Activated CD4-positive, alpha-beta T cell treated with anti-CD3 and anti-CD28 coated beads for 36 hours (primary cell): Measurements from ENCODE around the gene TSC2. TPM values are rescaled to one million over a fixed set of nuclear protein-coding genes. Genes with fewer than 3 reads are reported as not detected.

Experiments
- ATAC-seq: fragments of 200-7000 bp; cut with Tn5 transposase; one replicate; pipeline ENCODE4 v1.10.0; 2021; ENCODE audit warnings: mild to moderate bottlenecking, moderate library complexity
- CTCF ChIA-PET: fragments of 350-600 bp; sonication (Branson Sonifier 250); formaldehyde crosslinking; loops from one replicate; lab custom pipeline; 2021; ENCODE audit warnings: antibody characterized with exemption; lab: Charles Lee
- POLR2A ChIA-PET: fragments of 350-600 bp; sonication (Branson Sonifier 250); formaldehyde crosslinking; loops from one replicate; lab custom pipeline; 2021; ENCODE audit warnings: antibody characterized with exemption, inconsistent platforms; lab: Charles Lee
- DNase-seq: peaks from one replicate; pipeline ENCODE4 v3.0.0-alpha.2; 2020
- H3K27ac Mint-ChIP-seq: one replicate; pipeline ENCODE4 v1.8.0; 2021; ENCODE audit warnings: mixed read lengths
- H3K27me3 Mint-ChIP-seq: one replicate; pipeline ENCODE4 v1.8.0; 2021; ENCODE audit warnings: mixed read lengths
- H3K36me3 Mint-ChIP-seq: one replicate; pipeline ENCODE4 v1.8.0; 2021; ENCODE audit warnings: low read depth, mixed read lengths
- H3K4me1 Mint-ChIP-seq: one replicate; pipeline ENCODE4 v1.8.0; 2021; ENCODE audit warnings: mixed read lengths
- H3K4me3 Mint-ChIP-seq: one replicate; pipeline ENCODE4 v1.8.0; 2021; ENCODE audit warnings: mild to moderate bottlenecking, moderate library complexity, mixed read lengths
- H3K9me3 Mint-ChIP-seq: one replicate; pipeline ENCODE4 v1.8.0; 2021; ENCODE audit warnings: low read depth, mixed read lengths
- intact Hi-C, 2 experiments: fragments of 100-400 bp; cut with DNase I in 1 of 2; cut with micrococcal nuclease in 1 of 2; formaldehyde crosslinking; loops; one replicate each; pipeline versions ENCODE4 v1.14.2 to v1.15.1; 2022 to 2024; cut with DNase I, micrococcal nuclease
- total RNA-seq, 2 experiments: library from RNA; stranded (reverse); gene quantifications; one replicate each; pipeline ENCODE4 v1.2.3, GENCODE V29; 2021

The TSC2 gene
- total RNA-seq: 10 to 100 TPM; 49.6 to 72.9 TPM

- peaks cover 18% of the 10 kb centered on the region for H3K4me1 Mint-ChIP-seq
- H3K27me3 Mint-ChIP-seq: no peaks in the 10 kb centered on the region
- ChIA-PET POLR2A (interaction anchor here (0.6 to 1.5 kb wide), 3 partner anchors 83 to 205 kb away, joined by 8 to 12 read pairs (median 8); partner anchors contain the start of genes RPS2 and TRAF7), CTCF (interaction anchor here (0.6 to 1.9 kb wide), 12 partner anchors 18 to 569 kb away, joined by 3 to 8 read pairs (median 4); partner anchors contain the start of genes PKD1, RPS2 and TRAF7)
- peak within 1 kb of the TSS; percentile 85 for H3K27ac Mint-ChIP-seq
- ATAC-seq (peak; percentile 97), DNase-seq (peak; percentile 97)
- intact Hi-C loops: loop anchor here in 1 of 2 experiments (1.0 to 5.0 kb wide), 19 partner anchors 24 to 977 kb away; partner anchors contain the start of genes ABCA3, ATP6V0C, CCNF and E4F1
- peak within 1 kb of the TSS; percentile 89 for H3K4me3 Mint-ChIP-seq
- H3K9me3 Mint-ChIP-seq: no peaks in the 10 kb centered on the region
- H3K36me3 Mint-ChIP-seq: peaks cover 1% of the 10 kb centered on the region
Measured at GRCh38 chr16:2047330-2048115, at the start of gene TSC2, which contains the start of gene NTHL1. Gene TSC2, plus strand, starts transcription at chr16:2047985. Its CDS starts 631 bp downstream, at chr16:2048616. Gene NTHL1, minus strand, starts transcription at chr16:2047834. Its CDS starts 11 bp downstream, at chr16:2047823.

GRCh38 chr16:1998360-1998835, 49.4 kb upstream of the TSC2 start:
- POLR2A ChIA-PET: interaction anchor here (0.6 kb wide), 1 partner anchor 13 kb away, joined by 4 read pairs; no protein-coding TSS in a partner anchor
- H3K27ac Mint-ChIP-seq: no peak overlapping the region
- H3K4me1 Mint-ChIP-seq: peaks cover 15% of the 10 kb centered on the region
- DNase-seq (no peak), ATAC-seq (no peak)
- H3K27me3 Mint-ChIP-seq: no peaks in the 10 kb centered on the region
- H3K4me3 Mint-ChIP-seq: no peak overlapping the region
- intact Hi-C loops: loop anchor here in 1 of 2 experiments (10.0 kb wide), 1 partner anchor 516 kb away; the partner anchor contains the start of gene ATP6V0C
- peaks cover 21% of the 10 kb centered on the region for H3K36me3 Mint-ChIP-seq
- no peaks in the 10 kb centered on the region for H3K9me3 Mint-ChIP-seq
- CTCF ChIA-PET: interaction anchor here (0.7 kb wide), 1 partner anchor 222 kb away, joined by 3 read pairs; no protein-coding TSS in a partner anchor

GRCh38 chr16:1998852-1999801, 48.7 kb upstream of the TSC2 start:
- H3K27ac Mint-ChIP-seq: no peak overlapping the region
- H3K36me3 Mint-ChIP-seq: peaks cover 21% of the 10 kb centered on the region
- ATAC-seq (no peak), DNase-seq (no peak)
- peaks cover 8% of the 10 kb centered on the region for H3K4me1 Mint-ChIP-seq
- intact Hi-C loops: loop anchor here in 1 of 2 experiments (10.0 kb wide), 1 partner anchor 516 kb away; the partner anchor contains the start of gene ATP6V0C
- ChIA-PET CTCF (interaction anchor here (0.7 kb wide), 1 partner anchor 221 kb away, joined by 3 read pairs; no protein-coding TSS in a partner anchor), POLR2A (interaction anchor here (0.6 kb wide), 1 partner anchor 13 kb away, joined by 4 read pairs; no protein-coding TSS in a partner anchor)
- no peaks in the 10 kb centered on the region for H3K9me3 Mint-ChIP-seq
- no peak overlapping the region for H3K4me3 Mint-ChIP-seq
- no peaks in the 10 kb centered on the region for H3K27me3 Mint-ChIP-seq

GRCh38 chr16:1999866-2000514, 47.8 kb upstream of the TSC2 start:
- Mint-ChIP-seq H3K27ac (no peak overlapping the region), H3K4me1 (peaks cover 14% of the 10 kb centered on the region), H3K36me3 (peaks cover 23% of the 10 kb centered on the region), H3K27me3 (no peaks in the 10 kb centered on the region), H3K9me3 (no peaks in the 10 kb centered on the region), H3K4me3 (no peak overlapping the region)
- CTCF ChIA-PET: no interaction called here
- POLR2A ChIA-PET: no interaction called here
- intact Hi-C loops: loop anchor here in 1 of 2 experiments (10.0 kb wide), 2 partner anchors 335 to 515 kb away; partner anchors contain the start of gene ATP6V0C
- DNase-seq (no peak), ATAC-seq (no peak)

DNA sequence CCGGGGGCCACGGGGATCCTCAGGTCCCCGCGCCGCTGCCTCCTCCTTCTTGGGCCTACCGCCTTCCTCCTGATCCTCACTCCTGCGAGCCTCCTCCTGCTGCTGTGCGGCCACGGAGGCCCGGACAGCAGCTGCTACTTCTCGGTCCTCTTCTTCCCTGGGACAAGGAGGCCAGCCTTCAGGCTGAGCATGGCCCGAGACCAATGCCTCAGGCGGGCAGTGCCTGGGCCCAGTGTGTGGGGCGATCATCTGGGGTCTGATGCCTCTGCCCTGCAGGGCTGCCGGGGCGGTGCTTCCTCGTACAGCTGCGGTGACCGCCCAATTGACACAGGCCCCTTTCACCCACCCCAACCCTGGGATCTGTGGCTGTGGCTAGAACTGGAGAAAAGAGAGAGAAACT, 46.8 kb upstream of the TSC2 start:
- H3K27ac Mint-ChIP-seq: no peak overlapping the region
- ATAC-seq (no peak), DNase-seq (no peak)
- ChIA-PET CTCF (interaction anchor here (0.6 kb wide), 1 partner anchor 73 kb away, joined by 3 read pairs; no protein-coding TSS in a partner anchor), POLR2A (no interaction called here)
- no peak overlapping the region for H3K4me3 Mint-ChIP-seq
- no peaks in the 10 kb centered on the region for H3K27me3 Mint-ChIP-seq
- H3K36me3 Mint-ChIP-seq: peaks cover 25% of the 10 kb centered on the region
- H3K9me3 Mint-ChIP-seq: no peaks in the 10 kb centered on the region
- intact Hi-C loops: loop anchor here in 1 of 2 experiments (10.0 kb wide), 1 partner anchor 334 kb away; no protein-coding TSS in a partner anchor
- peaks cover 20% of the 10 kb centered on the region for H3K4me1 Mint-ChIP-seq

- CTCF ChIA-PET: interaction anchor here (0.6 kb wide), 1 partner anchor 73 kb away, joined by 3 read pairs; no protein-coding TSS in a partner anchor
- Mint-ChIP-seq H3K36me3 (peaks cover 29% of the 10 kb centered on the region), H3K27ac (no peak overlapping the region), H3K9me3 (no peaks in the 10 kb centered on the region), H3K27me3 (no peaks in the 10 kb centered on the region), H3K4me1 (peaks cover 19% of the 10 kb centered on the region), H3K4me3 (no peak overlapping the region)
- DNase-seq (no peak), ATAC-seq (no peak)
- intact Hi-C loops: loop anchor here in 1 of 2 experiments (10.0 kb wide), 1 partner anchor 333 kb away; no protein-coding TSS in a partner anchor
- POLR2A ChIA-PET: interaction anchor here (0.6 kb wide), 1 partner anchor 256 kb away, joined by 3 read pairs; no protein-coding TSS in a partner anchor
Measured at GRCh38 chr16:2001456-2002355, 46.1 kb upstream of the TSC2 start.

- Mint-ChIP-seq H3K27me3 (no peaks in the 10 kb centered on the region), H3K27ac (no peak overlapping the region), H3K9me3 (no peaks in the 10 kb centered on the region), H3K36me3 (peaks cover 28% of the 10 kb centered on the region), H3K4me3 (no peak overlapping the region), H3K4me1 (peaks cover 26% of the 10 kb centered on the region)
- no peak for ATAC-seq
- ChIA-PET POLR2A (interaction anchor here (0.6 to 1.1 kb wide), 2 partner anchors 15 to 255 kb away, joined by 3 to 4 read pairs; no protein-coding TSS in a partner anchor), CTCF (interaction anchor here (0.6 to 4.1 kb wide), 5 partner anchors 9 to 153 kb away, joined by 3 to 30 read pairs (median 3); partner anchors contain the start of gene TRAF7)
- no peak for DNase-seq
- intact Hi-C loops: loop anchor here in 1 of 2 experiments (10.0 kb wide), 1 partner anchor 332 kb away; no protein-coding TSS in a partner anchor
Measured at GRCh38 chr16:2002406-2003230, 45.2 kb upstream of the TSC2 start.

DNA sequence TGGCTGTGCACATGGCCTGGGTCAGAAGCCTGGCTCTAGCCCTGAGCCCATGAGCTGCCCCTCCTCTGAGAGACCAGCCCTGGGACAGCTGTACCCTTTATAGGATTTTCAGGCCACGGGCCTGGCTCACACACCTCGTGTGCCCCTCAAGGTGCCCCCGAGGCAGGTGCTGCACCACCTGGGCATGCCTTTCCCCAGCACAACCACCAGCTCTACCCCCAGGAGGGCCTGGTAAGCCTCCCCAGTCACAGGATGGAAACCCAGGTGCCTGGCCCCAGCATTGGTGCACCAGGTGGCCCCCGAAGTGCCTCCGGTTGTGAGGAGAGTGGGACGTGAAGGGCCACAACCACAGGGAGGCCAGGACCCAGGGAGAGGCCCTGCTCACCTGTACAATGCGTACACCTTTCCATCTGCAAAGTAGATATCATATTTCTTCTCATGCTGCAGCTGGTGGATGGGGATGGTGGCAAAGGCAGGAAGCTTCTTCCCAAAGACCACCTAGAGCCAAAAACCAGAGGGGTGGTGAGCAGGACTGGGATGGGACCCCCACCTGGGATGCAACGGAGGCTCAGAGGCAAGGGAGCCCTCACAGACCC, 44.5 kb upstream of the TSC2 start:
- H3K27me3 Mint-ChIP-seq: no peaks in the 10 kb centered on the region
- ChIA-PET CTCF (interaction anchor here (0.6 to 4.1 kb wide), 9 partner anchors 8 to 474 kb away, joined by 3 to 30 read pairs (median 3); partner anchors contain the start of gene TRAF7), POLR2A (interaction anchor here (0.9 to 1.1 kb wide), 4 partner anchors 9 to 152 kb away, joined by 3 to 4 read pairs (median 3); partner anchors contain the start of gene TRAF7)
- H3K4me1 Mint-ChIP-seq: peaks cover 33% of the 10 kb centered on the region
- H3K36me3 Mint-ChIP-seq: peaks cover 29% of the 10 kb centered on the region
- no peaks in the 10 kb centered on the region for H3K9me3 Mint-ChIP-seq
- intact Hi-C loops: loop anchor here in 1 of 2 experiments (10.0 kb wide), 1 partner anchor 331 kb away; no protein-coding TSS in a partner anchor
- H3K4me3 Mint-ChIP-seq: no peak overlapping the region
- no peak overlapping the region for H3K27ac Mint-ChIP-seq
- no peak for ATAC-seq
- no peak for DNase-seq
